ENCODE measurements around the gene GRIA2.

DNA sequence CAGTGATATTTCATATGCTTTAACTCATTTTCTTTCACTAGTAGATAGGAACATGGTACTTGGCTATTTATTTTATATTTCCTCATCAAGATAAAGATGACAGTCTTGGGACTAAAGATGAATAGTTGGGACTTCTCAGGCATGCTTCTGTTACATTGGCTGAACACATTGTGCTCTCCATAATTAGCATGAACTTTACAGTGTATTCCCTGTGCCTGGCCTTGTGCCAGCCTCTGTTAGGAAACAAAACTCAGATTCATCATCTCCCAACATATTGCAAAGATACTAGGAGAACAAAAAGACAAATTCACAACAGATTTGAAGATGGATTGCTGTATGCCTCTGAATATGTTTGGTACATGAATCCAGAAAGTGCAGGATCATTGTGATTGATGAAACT lies 26.4 kb downstream of the GRIA2 start:
- no peak for TF ChIP-seq POLR2A (IDR thresholded peaks at IDR 0.05; ENCODE audit: low read length)
- no peak for TF ChIP-seq GATA1 (IDR thresholded peaks at IDR 0.05; ENCODE audit: low read depth, low read length)

Data from erythroblast (primary cell).